ENCODE data around the gene RNF25. TPM values are rescaled to one million over a fixed set of nuclear protein-coding genes. Genes with fewer than 3 reads are reported as not detected.

RNF25 gene
- total RNA-seq, 2 experiments from 2014 or later = 18.0 to 18.6 TPM

- H3K36me3 ChIP-seq (ENCODE audit: insufficient read depth, low read length) = no peaks in the 10 kb centered on the region
- DNase-seq (no peak), ATAC-seq (ENCODE audit: poor library complexity) (no peak)
- no peaks in the 10 kb centered on the region for H3K27me3 ChIP-seq (ENCODE audit: control insufficient read depth in 1 of 2, insufficient read depth in 2 of 2, low read length in 2 of 2)
- H3K9me3 Mint-ChIP-seq = no peaks in the 10 kb centered on the region
- H3K9me3 ChIP-seq (ENCODE audit: control insufficient read depth in 1 of 2, insufficient read depth in 1 of 2, low read length in 2 of 2) = peaks cover under 1 to 7% of the 10 kb centered on the region in 2 experiments
- no peak overlapping the region for H3K27ac ChIP-seq (ENCODE audit: low read depth in 1 of 2, low read length in 2 of 2)
- no peak for TF ChIP-seq CTCF (IDR thresholded peaks at IDR 0.05)
- peaks cover 35% of the 10 kb centered on the region for H3K36me3 Mint-ChIP-seq (ENCODE audit: low read depth)
- ChIA-PET CTCF (no interaction called here), POLR2A (no interaction called here)
- no peak overlapping the region for H3K27ac Mint-ChIP-seq
- H3K27me3 Mint-ChIP-seq = no peaks in the 10 kb centered on the region
- intact Hi-C loops (cut with DNase I, micrococcal nuclease) = no loop called here
- H3K4me1 ChIP-seq (ENCODE audit: insufficient read depth, low read length) = peaks cover 4% of the 10 kb centered on the region
- peaks cover 26% of the 10 kb centered on the region for H3K4me1 Mint-ChIP-seq (ENCODE audit: low read depth)
- H3K4me3 ChIP-seq (ENCODE audit: low read length) = no peak overlapping the region
- no peak overlapping the region for H3K4me3 Mint-ChIP-seq
Measured at GRCh38 chr2:218720048-218721041, 48.5 kb upstream of the RNF25 start.

GRCh38 chr2:218719457-218719856 is 47.7 kb upstream of the RNF25 start:
- intact Hi-C loops (cut with DNase I, micrococcal nuclease) = loop anchor here in 1 of 2 experiments (10.0 kb wide), 1 partner anchor 455 kb away; the partner anchor contains the start of genes CNPPD1, RETREG2 and SLC23A3
- Histone ChIP-seq H3K4me3 (ENCODE audit: low read length) (no peak overlapping the region), H3K9me3 (ENCODE audit: control insufficient read depth in 1 of 2, insufficient read depth in 1 of 2, low read length in 2 of 2) (no peaks in the 10 kb centered on the region), H3K27ac (ENCODE audit: low read depth in 1 of 2, low read length in 2 of 2) (no peak overlapping the region), H3K36me3 (ENCODE audit: insufficient read depth, low read length) (no peaks in the 10 kb centered on the region), H3K27me3 (ENCODE audit: control insufficient read depth in 1 of 2, insufficient read depth in 2 of 2, low read length in 2 of 2) (no peaks in the 10 kb centered on the region), H3K4me1 (ENCODE audit: insufficient read depth, low read length) (peaks cover 4% of the 10 kb centered on the region)
- no peaks in the 10 kb centered on the region for H3K27me3 Mint-ChIP-seq
- peaks cover 35% of the 10 kb centered on the region for H3K36me3 Mint-ChIP-seq (ENCODE audit: low read depth)
- ATAC-seq (ENCODE audit: poor library complexity) = no peak
- POLR2A ChIA-PET = no interaction called here
- no peak overlapping the region for H3K27ac Mint-ChIP-seq
- peaks cover 29% of the 10 kb centered on the region for H3K4me1 Mint-ChIP-seq (ENCODE audit: low read depth)
- CTCF ChIA-PET = interaction anchor here (0.9 kb wide), 1 partner anchor 9 kb away, joined by 4 read pairs; the partner anchor contains the start of gene TTLL4
- no peak for TF ChIP-seq CTCF (IDR thresholded peaks at IDR 0.05)
- no peak for DNase-seq
- no peak overlapping the region for H3K4me3 Mint-ChIP-seq
- no peaks in the 10 kb centered on the region for H3K9me3 Mint-ChIP-seq

- peaks cover 31% of the 10 kb centered on the region for H3K4me1 Mint-ChIP-seq (ENCODE audit: low read depth)
- Histone ChIP-seq H3K27me3 (ENCODE audit: control insufficient read depth in 1 of 2, insufficient read depth in 2 of 2, low read length in 2 of 2) (no peaks in the 10 kb centered on the region), H3K36me3 (ENCODE audit: insufficient read depth, low read length) (no peaks in the 10 kb centered on the region), H3K9me3 (ENCODE audit: control insufficient read depth in 1 of 2, insufficient read depth in 1 of 2, low read length in 2 of 2) (no peaks in the 10 kb centered on the region), H3K4me3 (ENCODE audit: low read length) (no peak overlapping the region), H3K27ac (ENCODE audit: low read depth in 1 of 2, low read length in 2 of 2) (no peak overlapping the region), H3K4me1 (ENCODE audit: insufficient read depth, low read length) (peaks cover 4% of the 10 kb centered on the region)
- ChIA-PET CTCF (no interaction called here), POLR2A (no interaction called here)
- H3K36me3 Mint-ChIP-seq (ENCODE audit: low read depth) = peaks cover 26% of the 10 kb centered on the region
- no peak overlapping the region for H3K27ac Mint-ChIP-seq
- H3K4me3 Mint-ChIP-seq = no peak overlapping the region
- no peak for ATAC-seq (ENCODE audit: poor library complexity)
- DNase-seq = no peak
- TF ChIP-seq CTCF (IDR thresholded peaks at IDR 0.05) = no peak
- no peaks in the 10 kb centered on the region for H3K9me3 Mint-ChIP-seq
- no peaks in the 10 kb centered on the region for H3K27me3 Mint-ChIP-seq
- intact Hi-C loops (cut with DNase I, micrococcal nuclease) = loop anchor here in 1 of 2 experiments (10.0 kb wide), 1 partner anchor 457 kb away; the partner anchor contains the start of genes CNPPD1, RETREG2 and SLC23A3
Measured at GRCh38 chr2:218718058-218718457, 46.3 kb upstream of the RNF25 start.

Measured in CD4-positive, alpha-beta T cell (primary cell).